GM21619 (cell line): ENCODE results near the gene RPS6KB2.

Experiments used
- ATAC-seq: cut with Tn5 transposase; IDR thresholded peaks from one replicate; pipeline ENCODE4 v1.9.1; 2021; ENCODE audit not compliant: unreplicated experiment

Gene RPS6KB2

GRCh38 chr11:67441098-67441563 is 12.8 kb downstream of the RPS6KB2 start:
- no peak for ATAC-seq

- no peak for ATAC-seq
These were observed 13.5 kb downstream of the RPS6KB2 start for GRCh38 chr11:67441731-67442351.

GRCh38 chr11:67442504-67443404 is 14.5 kb downstream of the RPS6KB2 start:
- ATAC-seq: no peak

GRCh38 chr11:67445515-67445914 is 17.2 kb downstream of the RPS6KB2 start:
- no peak for ATAC-seq

- ATAC-seq: no peak
These were observed 19.9 kb downstream of the RPS6KB2 start for GRCh38 chr11:67448220-67448609.

- ATAC-seq: no peak
These were observed 21.0 kb downstream of the RPS6KB2 start for GRCh38 chr11:67449116-67449844.

- no peak for ATAC-seq
These were observed 22.7 kb downstream of the RPS6KB2 start for GRCh38 chr11:67450796-67451657.

GRCh38 chr11:67451658-67451976 is 23.3 kb downstream of the RPS6KB2 start:
- no peak for ATAC-seq

- no peak for ATAC-seq
These were observed 24.1 kb downstream of the RPS6KB2 start, which contains the start of gene GPR152 for GRCh38 chr11:67452141-67452952. Gene GPR152, minus strand, starts transcription at chr11:67452729. Its CDS starts 5 bp downstream, at chr11:67452724.

- no peak for ATAC-seq
These were observed 25.8 kb downstream of the RPS6KB2 start for GRCh38 chr11:67453816-67454732.

- ATAC-seq: no peak
These were observed 26.8 kb downstream of the RPS6KB2 start, which contains the start of gene CABP4 for GRCh38 chr11:67455054-67455453. Gene CABP4, plus strand, starts transcription at chr11:67455354. Its CDS starts 70 bp downstream, at chr11:67455424.

GRCh38 chr11:67456068-67456705 is 27.9 kb downstream of the RPS6KB2 start:
- ATAC-seq: no peak

- no peak for ATAC-seq
These were observed 29.2 kb downstream of the RPS6KB2 start for GRCh38 chr11:67457453-67457852.

GRCh38 chr11:67458266-67458665 is 30.0 kb downstream of the RPS6KB2 start:
- ATAC-seq: no peak

- ATAC-seq: no peak
These were observed 34.9 kb downstream of the RPS6KB2 start for GRCh38 chr11:67463186-67463585.

- no peak for ATAC-seq
These were observed 35.6 kb downstream of the RPS6KB2 start for GRCh38 chr11:67463680-67464410.

GRCh38 chr11:67464411-67465188 is 36.3 kb downstream of the RPS6KB2 start:
- ATAC-seq: peak; percentile 46
